HG02610 (cell line): ENCODE results near the gene GAPVD1.
A peak's percentile ranks its signal among the peaks of the same experiment; 100 is the strongest.
"Not testable (repeated sequence)": the region's sequence is repeated elsewhere in the genome, so short reads cannot be mapped to it uniquely, and the experiment has no call there.

Experiments
- ATAC-seq: cut with Tn5 transposase; IDR thresholded peaks from one replicate; pipeline ENCODE4 v1.9.1; 2021; ENCODE audit warnings: mild to moderate bottlenecking, moderate library complexity; ENCODE audit not compliant: unreplicated experiment

GAPVD1 gene

DNA sequence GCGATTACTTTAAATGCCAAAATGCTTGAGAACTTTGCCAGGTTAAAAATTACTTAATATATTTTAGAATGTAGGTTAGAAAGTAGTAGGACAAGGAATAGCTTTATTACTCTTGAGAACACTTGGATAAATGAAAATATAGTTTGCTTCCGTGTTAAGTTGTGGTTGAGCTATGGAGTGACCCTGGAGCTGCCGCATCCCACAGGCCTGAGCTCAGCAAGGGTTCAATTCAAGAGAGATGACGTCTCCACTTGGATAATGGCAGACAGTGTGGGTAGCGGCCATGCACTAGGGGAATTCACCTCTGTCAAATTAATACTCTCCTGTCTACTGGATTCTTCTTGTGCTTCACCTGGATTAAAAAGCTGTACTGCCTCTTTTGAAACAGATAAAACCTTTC, 105.0 kb downstream of the GAPVD1 start:
- no peak for ATAC-seq

- no peak for ATAC-seq
Measured at GRCh38 chr9:125370786-125371185, 109.2 kb downstream of the GAPVD1 start.

DNA sequence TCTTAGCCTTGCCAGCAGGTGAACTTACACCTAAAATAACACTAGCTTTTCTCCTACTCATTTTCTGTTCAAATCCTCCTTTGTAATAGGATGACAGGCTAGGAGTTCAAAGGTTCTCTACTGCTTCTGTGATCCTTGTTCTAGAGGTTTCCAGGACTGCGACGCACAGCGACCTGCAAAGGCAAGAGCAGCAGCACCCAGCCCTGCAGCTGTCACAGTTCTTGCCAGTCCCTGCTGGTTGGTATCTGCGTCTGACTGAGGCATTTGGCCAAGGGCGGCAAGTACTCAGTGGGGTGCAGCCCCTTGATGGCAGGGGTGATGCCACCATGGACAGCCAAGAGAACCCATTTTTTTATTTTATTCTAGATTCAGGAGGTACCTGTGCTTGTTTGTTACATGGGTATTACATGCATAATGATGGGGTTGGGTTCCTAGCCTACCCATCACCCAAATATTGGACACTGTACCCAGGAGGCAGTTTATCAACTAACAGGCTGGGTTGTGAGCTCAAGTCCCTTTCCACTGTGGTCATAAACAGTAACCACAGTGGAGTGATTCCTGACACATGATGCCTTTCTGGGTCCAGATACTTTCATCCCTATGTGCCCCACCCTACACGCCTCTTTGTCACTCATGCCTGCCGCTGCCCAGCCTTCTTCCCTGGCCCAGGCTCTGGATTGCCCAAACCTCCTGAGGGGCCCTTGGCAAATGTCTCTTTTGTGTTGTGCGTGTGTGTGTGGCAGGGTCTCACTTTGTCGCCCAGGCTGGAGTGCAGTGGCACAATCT, 111.0 kb downstream of the GAPVD1 start:
- ATAC-seq, result no peak

GRCh38 chr9:125374443-125375309, 113.0 kb downstream of the GAPVD1 start:
- peak; percentile 77 for ATAC-seq

DNA sequence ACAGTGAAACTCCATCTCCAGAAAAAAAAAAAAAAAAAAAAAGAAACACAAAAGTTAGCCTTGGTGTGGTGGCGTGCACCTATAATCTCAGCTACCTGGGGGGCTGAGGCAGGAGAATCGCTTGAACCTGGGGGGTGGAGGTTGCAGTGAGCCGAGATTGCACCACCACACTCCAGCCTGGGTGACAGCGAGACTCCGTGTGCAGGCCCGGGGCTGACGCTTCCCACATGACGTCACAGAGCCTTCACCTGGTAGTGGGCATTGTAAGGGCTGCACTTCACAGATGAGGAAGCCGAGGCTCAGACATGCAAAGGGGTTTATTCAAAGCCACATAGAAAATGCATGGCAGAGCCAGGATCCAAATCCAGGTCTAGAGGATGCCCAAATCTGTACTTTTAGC, 114.2 kb downstream of the GAPVD1 start:
- ATAC-seq, result no peak

DNA sequence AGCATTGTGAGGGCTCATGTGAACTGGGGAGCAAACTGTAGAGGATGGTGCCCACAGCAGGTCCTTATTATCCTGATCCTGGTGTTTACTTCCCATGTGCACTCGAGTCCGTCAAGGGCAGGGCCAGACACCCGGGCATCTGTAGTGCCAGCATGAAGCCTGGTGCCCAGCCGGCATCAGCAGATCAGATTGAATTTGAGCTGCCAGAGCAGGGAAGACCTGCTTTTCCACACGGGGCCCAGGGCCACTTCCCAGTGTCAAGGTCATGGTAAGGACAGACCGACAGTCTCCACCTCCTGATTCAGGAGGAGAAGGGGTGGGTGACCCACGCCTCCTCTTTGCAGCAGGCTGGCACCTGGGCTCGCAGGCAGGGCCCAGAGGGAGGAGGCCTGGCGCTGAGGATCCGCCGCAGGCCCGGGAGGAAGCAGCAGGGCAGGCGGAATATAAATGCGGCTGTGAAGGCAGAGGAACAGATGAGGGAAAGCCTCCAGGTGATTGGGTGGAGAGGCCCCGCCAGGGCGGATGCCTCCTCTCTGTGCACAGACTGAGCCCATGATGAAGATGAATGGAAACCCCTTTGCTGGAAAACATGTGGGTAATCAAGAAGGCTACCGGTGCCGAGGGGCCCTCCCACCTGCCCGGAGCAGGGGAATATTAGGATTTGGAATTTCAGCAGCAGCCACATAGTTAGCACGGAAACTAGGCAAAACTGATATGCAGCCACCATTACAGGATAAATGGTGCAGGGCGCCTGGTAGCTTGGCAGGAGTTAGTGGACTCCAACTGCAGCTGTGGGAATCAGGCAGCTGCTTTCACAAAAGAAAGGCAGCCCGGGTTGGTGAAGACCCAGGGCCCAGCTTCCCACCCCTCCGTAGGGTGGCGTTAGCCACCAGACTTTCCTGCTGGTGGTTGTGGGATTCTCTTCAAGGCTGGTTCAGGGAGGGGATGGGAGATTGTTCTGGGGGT, 114.9 kb downstream of the GAPVD1 start:
- no peak for ATAC-seq

DNA sequence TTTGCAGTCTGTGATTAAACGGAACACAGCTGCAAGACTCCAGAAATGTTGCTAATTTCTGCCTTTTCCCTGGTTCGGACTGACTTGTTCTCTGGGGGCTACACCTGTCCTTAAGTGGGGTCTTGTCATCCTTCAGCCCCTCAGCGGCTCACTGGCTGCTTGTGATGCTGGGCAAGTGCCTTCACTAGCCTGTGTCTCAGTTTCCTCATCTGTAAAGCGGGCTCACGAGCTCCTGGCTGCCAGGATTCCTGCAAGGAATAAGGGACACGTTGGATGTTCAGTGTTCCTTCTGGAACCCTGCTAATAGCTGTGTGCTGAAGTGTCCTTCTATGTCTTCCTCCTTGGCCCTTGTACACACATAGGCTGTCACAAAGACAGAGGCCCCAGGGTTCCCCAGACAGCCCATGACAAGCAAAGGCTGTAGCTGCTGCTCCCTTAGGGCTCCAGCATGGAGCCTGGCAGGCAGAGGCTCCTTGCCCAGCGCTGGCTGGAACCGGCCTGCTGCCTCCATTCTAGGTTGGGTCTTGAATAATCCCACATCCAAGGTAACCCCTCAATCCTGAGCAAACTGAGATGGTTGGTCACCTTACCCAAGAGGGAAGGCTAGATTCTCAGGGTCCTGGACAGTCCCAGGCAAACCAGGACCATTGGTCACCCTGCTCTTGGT, 116.1 kb downstream of the GAPVD1 start:
- ATAC-seq, result no peak

- no peak for ATAC-seq
Measured at GRCh38 chr9:125378778-125379177, 117.2 kb downstream of the GAPVD1 start.

- ATAC-seq, result no peak
Measured at GRCh38 chr9:125379208-125379607, 117.6 kb downstream of the GAPVD1 start.

GRCh38 chr9:125380406-125380805, 118.8 kb downstream of the GAPVD1 start:
- ATAC-seq, result no peak

DNA sequence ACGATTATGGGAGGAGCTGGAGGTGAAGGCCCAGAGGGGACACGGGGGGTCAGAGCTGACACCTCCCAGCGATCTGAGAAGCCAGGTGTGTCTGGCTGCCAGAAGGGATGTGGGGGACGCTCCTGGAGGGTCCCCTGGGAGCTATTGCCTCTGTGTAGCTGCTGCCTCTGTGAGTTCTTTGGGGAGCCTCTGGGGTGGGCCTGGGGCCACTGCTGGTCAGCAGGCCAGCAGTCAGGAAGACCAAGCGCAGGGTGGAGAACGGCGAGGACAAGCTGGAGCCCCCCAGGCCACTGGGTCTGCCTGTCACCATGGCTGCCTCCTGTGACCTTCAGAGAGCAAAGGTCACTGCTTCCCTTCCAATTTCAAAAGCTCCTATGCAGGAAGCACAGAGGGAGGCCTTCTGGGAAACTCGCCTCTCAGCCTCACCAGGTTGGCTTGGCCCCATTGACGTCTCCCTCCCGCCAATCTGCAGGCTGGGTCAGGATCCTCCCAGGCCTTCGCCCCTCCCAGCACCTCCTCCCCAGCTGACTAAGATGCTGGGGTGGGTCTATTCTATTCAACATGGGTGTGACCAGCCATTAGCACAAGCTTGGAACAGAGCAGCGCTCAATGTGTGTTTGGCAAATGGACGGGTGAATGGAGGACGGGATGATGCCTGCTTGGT, 126.4 kb downstream of the GAPVD1 start:
- ATAC-seq, result no peak

DNA sequence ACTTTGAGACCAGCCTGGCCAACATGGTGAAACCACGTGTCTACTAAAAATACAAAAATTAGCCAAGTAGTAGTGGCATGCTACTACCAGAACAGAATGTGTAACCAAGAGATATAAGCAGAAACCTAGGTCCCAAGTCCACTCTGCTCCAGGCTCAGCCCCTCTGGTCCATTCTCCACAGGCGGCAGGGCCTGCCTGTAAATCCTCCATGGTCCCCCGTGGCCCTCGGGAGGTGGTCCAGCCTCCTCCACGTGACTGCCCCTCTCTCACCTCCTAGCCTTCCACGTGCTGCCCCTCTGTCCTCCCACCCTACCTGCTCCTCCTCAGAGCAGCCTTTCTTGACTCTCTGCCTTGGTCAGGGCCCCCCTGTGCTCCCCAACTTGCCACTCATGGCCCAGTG, 127.4 kb downstream of the GAPVD1 start:
- no peak for ATAC-seq

DNA sequence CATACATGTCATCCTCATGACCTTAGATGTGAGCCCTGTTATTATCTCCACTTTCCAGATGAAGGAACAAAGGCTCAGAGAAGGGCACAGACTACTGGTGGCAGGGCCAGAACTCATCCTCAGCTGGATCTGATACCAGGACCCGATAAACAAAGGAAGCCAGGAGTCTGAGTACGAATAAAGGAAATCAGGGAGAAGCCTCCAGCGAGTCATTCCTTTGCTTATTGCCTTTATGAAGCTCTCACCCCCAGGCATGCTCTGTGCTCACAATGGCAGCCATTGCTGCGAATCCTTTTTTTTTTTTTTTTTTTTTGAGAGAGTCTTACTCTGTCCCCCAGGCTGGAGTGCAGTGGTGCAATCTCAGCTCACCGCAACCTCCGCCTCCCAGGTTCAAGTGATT, 130.1 kb downstream of the GAPVD1 start:
- no peak for ATAC-seq

- peak; percentile 73 for ATAC-seq
Measured at GRCh38 chr9:125393426-125393825, 131.8 kb downstream of the GAPVD1 start.

DNA sequence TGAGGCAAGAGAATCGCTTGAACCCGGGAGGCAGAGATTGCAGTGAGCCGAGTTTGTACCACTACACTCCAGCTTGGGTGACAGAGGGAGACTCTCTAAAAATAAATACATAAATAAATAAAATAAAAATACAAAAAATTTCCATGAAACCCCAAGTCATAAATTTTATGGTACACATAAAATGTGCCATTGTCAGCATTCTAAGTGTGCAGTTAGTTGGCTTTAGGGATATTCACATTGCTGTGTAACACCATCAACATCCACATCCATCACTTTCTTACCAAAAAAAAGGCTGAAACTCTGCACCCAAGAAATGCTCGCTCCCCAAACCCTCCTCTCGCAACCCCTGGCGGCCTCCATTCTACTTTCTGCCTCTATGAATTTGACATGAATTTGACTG, 135.2 kb downstream of the GAPVD1 start:
- ATAC-seq, result no peak

- ATAC-seq, result no peak
Measured at GRCh38 chr9:125397736-125398135, 136.1 kb downstream of the GAPVD1 start.

- no peak for ATAC-seq
Measured at GRCh38 chr9:125398243-125398642, 136.6 kb downstream of the GAPVD1 start.

DNA sequence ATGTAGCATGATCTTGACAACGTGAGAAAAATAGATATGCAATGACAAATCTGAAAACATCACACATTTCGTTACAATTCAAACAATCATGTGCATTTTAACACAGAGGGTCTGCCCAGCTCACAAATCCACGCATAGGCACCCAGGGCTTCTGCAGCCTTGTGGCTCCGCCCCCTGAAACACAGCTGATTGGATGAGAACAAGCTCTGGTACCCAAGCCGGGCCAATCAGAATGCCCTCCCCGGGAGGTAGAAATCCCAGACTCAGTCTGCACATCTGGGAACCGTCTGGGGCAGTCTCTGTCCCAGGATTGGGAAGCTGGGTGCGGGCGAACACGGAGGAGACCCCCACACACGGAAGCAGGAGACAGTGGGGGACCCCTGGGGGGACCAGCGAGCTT, 137.5 kb downstream of the GAPVD1 start:
- no peak for ATAC-seq

DNA sequence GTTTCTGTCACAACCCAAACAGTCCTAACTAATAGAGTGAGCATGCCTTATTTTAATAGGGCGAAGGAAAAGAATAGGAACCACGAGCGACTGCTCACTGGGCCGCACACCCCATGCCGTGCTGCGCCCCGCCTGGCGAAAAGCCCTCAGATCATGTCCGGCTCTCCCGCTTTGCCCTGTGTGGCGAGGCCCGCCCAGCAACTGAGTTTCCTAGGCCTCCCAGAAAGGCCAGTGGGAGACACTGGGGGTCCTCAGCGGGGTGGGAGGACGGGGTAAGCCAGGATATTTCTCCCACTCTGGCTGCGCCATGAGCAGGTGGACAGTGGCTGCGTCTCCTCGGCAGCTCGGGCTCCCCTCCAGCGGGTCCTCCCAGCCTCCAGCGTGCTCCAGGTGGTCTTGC, 138.0 kb downstream of the GAPVD1 start:
- no peak for ATAC-seq

GRCh38 chr9:125400232-125400631, 138.6 kb downstream of the GAPVD1 start:
- not testable (repeated sequence) for ATAC-seq
